Transverse colon (tissue), 4 donors: Measurements from ENCODE around the gene CDS1.

Experiments
- EP300 ChIP-seq: sonication (generic); formaldehyde crosslinking; IDR thresholded peaks from one replicate; pipeline ENCODE4 v1.6.1; 2017; ENCODE audit warnings: antibody characterized with exemption, low read depth
- POLR2A ChIP-seq: fragments of 450-650 bp; IDR thresholded peaks from one replicate; pipeline ENCODE4 v1.6.1; 2016; ENCODE audit warnings: antibody characterized with exemption, mild to moderate bottlenecking, moderate library complexity
- POLR2AphosphoS5 ChIP-seq, 3 donors: sonication (generic); formaldehyde crosslinking; IDR thresholded peaks; one replicate each; pipeline ENCODE4 v1.6.1; 2016; ENCODE audit warnings: antibody characterized with exemption in 3 of 3
- TF ChIP-seq, protein P1 (sequence below), 5 experiments: fragments of 200-600 bp in 3 of 5; fragments of 450-650 bp in 2 of 5; sonication (generic) in 3 of 5; IDR thresholded peaks; 1 replicate in 2 of 5; 2 replicates in 3 of 5; pipeline ENCODE4 v1.5.1; 2016 to 2017; ENCODE audit warnings: antibody characterized with exemption in 5 of 5, inconsistent platforms in 3 of 5, mild to moderate bottlenecking in 2 of 5, moderate library complexity in 1 of 5

DNA sequence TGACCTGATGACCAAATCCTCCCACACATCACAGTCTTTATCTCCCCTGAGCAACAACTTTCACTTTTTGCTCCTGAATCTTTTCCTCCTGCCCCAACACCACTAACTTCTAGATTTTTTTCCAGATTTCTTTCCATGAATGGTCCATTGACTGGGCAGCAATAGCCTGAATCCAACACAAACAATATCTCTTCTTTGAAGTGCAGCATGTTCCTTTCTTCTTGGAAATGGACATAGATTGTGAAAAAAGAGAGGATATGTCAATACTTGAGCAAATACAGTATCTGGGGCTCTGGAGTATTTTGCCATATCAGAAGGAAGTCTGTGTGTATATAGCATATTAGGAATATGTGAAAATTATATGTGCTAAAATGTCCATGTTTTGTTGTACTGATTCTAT lies 55.2 kb downstream of the CDS1 start:
- TF ChIP-seq POLR2AphosphoS5 (IDR thresholded peaks at IDR 0.05): no peak
- TF ChIP-seq, protein P1, sequence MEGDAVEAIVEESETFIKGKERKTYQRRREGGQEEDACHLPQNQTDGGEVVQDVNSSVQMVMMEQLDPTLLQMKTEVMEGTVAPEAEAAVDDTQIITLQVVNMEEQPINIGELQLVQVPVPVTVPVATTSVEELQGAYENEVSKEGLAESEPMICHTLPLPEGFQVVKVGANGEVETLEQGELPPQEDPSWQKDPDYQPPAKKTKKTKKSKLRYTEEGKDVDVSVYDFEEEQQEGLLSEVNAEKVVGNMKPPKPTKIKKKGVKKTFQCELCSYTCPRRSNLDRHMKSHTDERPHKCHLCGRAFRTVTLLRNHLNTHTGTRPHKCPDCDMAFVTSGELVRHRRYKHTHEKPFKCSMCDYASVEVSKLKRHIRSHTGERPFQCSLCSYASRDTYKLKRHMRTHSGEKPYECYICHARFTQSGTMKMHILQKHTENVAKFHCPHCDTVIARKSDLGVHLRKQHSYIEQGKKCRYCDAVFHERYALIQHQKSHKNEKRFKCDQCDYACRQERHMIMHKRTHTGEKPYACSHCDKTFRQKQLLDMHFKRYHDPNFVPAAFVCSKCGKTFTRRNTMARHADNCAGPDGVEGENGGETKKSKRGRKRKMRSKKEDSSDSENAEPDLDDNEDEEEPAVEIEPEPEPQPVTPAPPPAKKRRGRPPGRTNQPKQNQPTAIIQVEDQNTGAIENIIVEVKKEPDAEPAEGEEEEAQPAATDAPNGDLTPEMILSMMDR (IDR thresholded peaks at IDR 0.05): no peak
- TF ChIP-seq POLR2A: no peak
- TF ChIP-seq EP300: no peak
